GM04504 (cell line): ENCODE measurements around the gene ENTR1.
A peak's percentile ranks its signal among the peaks of the same experiment; 100 is the strongest.
"Not testable (repeated sequence)": the region's sequence is repeated elsewhere in the genome, so short reads cannot be mapped to it uniquely, and the experiment has no call there.

Source experiments
- DNase-seq: peaks from one replicate; pipeline ENCODE4 v3.0.0-alpha.2; 2012; ENCODE audit warnings: low read depth

Gene ENTR1

DNA sequence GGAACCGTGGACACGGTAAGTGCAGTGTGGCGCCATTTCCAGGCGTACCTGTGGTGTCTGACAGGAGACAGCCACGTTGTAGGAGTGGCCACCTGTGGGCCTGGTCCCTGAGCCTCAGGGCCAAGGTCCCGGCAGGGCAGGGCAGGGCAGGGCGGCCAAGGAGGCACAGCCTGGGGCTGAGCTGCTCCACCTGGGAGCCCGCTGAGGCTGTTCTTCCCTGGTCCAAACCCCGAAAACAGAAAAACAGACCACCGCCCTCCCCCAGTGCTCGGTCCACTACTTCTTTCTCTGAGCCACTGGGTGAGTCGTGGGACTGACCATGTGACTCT is 8.6 kb upstream of the ENTR1 start:
- no peak for DNase-seq

DNA sequence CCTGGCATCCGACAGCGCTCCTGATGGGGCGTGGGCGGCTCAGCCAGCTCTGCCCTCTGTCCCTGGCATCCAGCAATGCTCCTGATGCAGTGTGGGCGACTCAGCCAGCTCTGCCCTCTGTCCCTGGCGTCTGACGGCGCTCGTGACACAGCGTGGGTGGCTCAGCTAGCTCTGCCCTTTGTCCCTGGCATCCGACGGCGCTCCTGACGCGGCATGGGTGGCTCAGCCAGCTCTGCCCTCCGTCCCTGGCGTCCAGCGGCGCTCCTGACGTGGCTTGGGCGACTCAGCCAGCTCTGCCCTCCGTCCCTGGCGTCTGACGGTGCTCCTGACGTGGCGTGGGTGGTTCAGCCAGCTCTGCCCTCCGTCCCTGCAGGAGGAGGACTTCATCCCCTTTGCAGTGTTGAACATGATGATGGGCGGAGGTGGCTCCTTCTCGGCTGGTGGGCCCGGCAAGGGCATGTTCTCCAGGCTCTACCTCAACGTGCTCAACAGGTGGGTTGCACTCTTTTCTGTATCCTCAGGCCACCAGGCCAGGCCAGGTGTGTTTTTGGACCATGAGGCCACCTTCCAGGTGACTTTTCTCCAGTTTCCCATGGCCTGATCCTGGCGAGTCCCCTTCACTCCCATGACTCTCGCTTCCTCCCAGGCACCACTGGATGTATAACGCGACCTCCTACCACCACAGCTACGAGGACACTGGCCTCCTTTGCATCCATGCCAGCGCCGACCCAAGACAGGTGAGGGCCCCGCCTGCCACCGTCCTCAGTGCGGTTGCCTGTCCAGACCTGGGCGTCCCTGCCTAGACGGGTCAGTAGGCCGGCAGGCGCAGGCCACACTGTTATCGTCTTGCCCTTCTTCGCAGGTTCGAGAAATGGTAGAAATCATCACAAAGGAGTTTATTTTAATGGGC is 8.0 kb upstream of the ENTR1 start:
- no peak for DNase-seq

GRCh38 chr9:136416914-136417313 is 6.5 kb upstream of the ENTR1 start:
- DNase-seq = no peak

GRCh38 chr9:136416427-136416826 is 6.0 kb upstream of the ENTR1 start:
- no peak for DNase-seq

DNA sequence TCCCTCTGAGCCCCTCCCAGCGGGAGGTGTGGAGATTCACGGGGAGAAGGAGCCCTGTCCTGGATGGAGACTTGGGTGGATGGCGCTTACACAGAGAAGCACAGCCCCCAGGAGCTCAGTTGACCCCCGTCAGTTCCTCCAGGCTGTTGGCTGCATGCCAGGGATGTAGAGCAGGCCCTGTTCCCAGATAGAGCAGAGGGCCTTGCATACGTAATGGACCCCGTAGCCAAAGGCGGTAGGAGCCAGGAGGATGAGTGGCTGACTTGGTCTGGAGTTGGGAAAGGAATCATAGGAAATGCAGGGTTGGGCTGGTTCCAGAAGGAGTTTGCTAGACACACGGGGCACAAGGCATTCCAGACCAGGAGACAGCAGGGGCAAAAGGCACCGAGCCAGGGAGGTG is 2.5 kb upstream of the ENTR1 start:
- no peak for DNase-seq

DNA sequence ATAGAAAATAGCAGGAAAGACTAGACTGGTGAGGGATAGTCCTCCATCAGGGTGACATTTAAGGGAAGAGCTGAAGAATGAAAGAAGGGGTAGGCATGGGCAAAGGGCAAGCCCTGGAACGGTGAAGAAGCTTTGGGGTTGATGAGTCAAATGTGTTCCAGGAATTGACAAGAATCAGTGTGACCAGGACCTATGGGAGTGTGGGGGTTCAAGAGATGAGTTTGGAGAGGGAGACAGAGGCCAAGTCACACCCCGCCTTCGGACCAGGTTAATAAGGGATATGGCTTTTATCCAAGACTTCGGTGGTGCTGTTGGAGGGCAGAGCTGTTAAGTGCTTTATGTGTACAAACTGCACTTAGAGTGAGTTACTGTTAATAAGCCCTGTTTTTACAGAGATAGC is 964 bp upstream of the ENTR1 start:
- DNase-seq = no peak

DNA sequence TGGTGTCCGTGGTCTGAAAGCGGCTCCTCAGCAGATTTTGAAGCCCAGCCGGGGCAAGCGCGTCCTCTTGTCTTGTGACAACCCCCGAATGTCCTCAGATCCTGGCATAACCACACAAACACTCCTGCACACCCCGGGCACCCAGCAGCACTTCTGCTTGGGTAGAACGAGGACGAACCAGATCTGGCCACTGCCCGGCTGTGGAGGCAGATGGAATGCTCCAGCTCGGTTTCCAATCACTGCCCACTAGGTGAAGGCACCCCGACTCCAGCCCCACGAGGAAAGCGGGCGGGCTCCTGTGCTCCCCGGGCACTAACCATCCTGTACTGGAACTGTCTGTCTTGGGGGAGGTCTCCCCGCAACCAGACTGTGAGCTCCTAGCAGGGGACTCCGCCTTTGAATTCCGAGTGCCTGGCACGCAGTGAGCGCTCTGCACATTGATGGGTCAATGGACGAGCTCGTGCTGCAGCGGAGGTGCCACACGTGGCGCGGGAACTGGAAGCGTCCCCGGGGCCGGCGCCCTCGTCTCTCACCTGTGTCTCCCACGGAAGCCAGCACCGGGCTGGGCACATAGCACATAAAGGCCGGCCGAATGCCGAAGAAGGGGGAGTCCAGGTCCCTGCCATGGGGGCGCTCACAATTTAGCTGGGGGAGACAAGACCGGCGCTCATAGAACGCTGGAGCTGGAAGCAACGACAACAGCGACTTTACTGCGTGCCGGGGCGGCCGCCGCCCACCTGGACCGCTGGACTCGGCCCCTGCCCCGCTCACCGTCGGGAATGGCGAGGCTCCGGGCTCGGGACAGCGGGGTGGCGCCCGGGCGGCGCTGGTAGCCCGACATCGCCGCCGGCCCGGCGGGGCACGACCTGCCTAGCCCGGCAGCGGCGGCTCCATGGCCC is 608 bp downstream of the ENTR1 start:
- DNase-seq = no peak

DNA sequence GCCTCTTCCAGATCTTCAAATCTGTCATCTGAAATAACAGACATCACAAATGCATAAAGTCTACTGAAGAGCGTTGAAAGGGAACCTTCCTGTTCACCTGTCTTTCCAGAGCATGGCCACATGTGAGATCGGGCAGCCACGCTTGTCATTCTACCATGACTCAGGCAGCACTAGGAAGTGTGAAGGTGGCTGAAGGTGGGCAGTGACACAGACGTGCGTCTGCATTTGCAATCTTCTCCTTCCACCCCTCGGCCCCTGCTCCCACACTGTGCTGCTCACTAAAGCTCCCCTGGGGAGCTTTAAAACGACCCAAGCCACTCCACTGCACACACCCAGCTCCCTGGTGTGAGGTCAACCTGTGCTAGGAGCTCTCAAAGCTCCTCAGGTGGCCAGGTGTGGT is 2.5 kb downstream of the ENTR1 start:
- no peak for DNase-seq

- DNase-seq = not testable (repeated sequence)
These were observed 3.4 kb downstream of the ENTR1 start for GRCh38 chr9:136407061-136407460.

DNA sequence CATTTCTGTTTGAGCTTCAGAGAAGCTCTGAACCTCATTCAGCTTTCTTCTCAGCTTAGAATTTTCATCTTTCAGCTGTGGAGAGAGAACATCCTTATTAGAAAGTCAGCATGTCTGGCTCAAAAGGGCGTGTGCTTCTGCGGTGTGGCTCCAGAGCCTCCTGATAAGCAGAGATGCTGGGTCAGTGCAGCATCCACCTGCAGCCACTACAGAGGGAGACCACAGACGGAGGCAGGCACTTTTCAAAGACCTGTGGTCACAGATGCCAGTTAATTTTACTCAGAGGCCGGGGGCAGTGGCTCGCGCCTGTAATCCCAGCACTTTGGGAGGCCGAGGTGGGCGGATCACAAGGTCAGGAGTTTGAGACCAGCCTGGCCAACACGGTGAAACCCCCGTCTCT is 4.5 kb downstream of the ENTR1 start:
- DNase-seq = not testable (repeated sequence)

GRCh38 chr9:136405481-136405880 is 4.9 kb downstream of the ENTR1 start:
- DNase-seq = no peak

DNA sequence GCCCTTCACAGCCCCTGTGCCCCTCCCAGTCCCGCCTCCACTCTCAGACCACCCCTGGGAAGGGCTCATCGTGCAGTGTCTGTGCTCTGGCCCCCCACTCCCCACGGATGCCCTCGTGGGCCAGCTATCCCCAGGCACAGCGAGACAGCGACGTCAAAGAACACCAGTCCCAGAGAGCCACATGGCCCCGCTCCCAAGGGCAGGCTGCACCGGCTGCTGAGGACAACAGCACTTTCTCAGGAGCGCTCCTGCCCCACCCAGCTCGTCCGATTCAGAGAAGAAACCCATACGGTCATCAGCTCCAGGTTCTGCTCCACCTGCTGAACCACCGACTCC is 5.6 kb downstream of the ENTR1 start:
- DNase-seq = no peak

- no peak for DNase-seq
These were observed 6.3 kb downstream of the ENTR1 start for GRCh38 chr9:136403915-136404800.

- no peak for DNase-seq
These were observed 6.9 kb downstream of the ENTR1 start for GRCh38 chr9:136403538-136403914.

DNA sequence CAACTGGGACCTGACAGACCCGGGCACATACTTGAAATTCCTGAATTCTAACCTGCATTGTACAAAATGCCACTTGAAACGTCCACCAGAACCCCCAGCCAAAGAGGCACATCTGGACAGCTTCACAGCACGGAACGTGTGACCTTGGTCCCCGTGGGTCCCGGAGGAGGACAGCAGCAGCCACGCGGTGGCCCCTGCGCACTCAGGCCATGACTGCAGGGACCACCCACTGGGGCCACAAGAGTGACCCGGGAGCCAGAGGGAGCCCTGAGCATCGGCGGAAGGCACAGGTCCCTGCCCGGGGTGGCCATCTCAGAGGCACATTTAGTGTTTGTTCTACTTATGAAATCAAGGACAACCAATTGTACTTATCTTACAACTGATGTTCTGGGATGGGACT is 8.3 kb downstream of the ENTR1 start:
- DNase-seq = no peak

DNA sequence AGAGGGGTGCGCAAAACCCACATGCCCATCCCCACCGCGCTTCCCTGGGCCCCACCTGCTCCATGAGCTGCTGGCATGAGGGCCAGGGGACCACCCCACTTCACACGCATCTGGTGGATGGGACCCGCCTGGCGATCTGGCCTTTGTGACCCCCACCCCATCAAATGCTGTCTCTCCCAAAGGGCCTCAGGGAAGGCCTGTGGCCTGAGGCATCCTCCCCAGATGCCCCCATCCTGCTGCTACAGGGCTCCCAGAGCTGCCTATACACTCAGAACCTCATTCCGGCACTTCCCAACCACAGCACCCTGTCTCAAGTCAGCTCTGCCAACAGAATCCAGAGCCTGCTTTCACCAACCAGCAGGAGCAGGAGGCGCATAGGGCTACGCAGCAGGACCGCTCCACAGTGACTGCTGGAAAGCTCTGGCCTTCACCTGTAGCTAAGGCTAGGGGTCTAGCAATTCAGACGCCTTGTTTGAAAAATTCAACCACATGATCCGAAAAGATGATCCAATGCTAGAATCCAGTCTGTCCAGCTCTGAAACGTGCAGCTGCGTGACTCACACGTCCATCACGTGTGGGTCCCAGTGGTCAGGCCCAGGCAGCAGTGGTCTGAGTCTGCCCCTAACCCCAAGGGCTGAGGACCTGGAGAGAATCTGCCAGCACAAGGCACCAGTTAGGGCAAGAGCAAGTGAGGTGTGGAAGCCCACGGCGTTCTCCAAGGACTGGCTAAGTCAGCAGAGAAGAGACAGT is 9.1 kb downstream of the ENTR1 start:
- DNase-seq = no peak

DNA sequence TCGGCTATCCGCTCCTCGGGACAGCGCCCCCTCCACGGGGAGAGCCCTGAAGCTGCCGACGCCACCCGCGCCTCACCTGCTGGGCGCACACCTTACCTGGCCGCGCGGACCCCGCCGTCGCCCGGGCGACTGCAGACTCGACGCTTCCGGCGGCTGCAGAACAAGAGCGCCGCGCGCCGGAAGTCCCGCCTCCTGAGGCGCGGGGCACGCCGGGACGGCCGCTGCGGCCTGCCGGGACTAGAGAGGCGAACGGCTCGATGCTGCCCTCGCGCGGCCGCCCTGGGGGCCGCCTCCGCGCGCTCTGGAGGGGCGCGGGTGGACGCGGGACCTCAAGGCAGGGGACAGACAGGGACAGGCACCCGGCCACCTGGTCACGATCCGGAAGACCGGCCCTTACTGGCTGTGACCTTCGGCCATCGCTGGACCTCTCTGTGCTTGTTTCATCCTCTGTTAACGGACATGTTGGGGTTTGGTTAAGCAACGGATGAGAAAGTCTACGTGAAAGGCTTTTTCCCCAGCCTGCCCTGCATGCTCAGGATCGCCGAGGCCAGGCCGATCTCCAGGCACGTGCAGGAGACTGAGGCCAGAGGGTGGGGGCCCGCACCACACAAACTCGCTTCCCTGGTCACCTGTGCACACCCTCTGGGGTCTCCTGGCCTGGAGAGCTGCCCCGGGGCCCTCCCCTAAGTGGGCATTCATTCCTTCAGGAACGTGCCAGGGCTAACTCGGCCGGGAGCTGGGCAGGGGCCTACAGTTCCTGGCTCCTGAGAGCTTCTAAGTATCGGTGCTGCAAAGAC is 10.2 kb downstream of the ENTR1 start, which contains the start of gene SNAPC4:
SNAPC4 (minus strand) TSS at position 133 of the 797 bp plus-strand sequence. CDS start 1,742 bp downstream, outside the sequence.
- DNase-seq = peak; percentile 59

GRCh38 chr9:136399176-136400037 is 11.0 kb downstream of the ENTR1 start:
- DNase-seq = no peak

- no peak for DNase-seq
These were observed 12.1 kb downstream of the ENTR1 start for GRCh38 chr9:136398286-136398685.

GRCh38 chr9:136397643-136398042 is 12.8 kb downstream of the ENTR1 start:
- no peak for DNase-seq
